PFSK-1 (cell line): ENCODE results near the gene CAMK4.

Experiments used
- FOXP2 ChIP-seq: optimal IDR thresholded peaks from 2 replicates; pipeline ENCODE3; 2011; ENCODE audit warnings: borderline replicate concordance, control low read depth, inconsistent platforms; ENCODE audit not compliant: insufficient read depth; ENCODE audit errors: extremely low read length, extremely low read depth
- POLR2AphosphoS5 ChIP-seq: IDR thresholded peaks from 2 replicates; pipeline ENCODE4 v1.6.1; 2012; ENCODE audit warnings: low read depth, mild to moderate bottlenecking, control low read depth, low read length, moderate library complexity
- SIN3A ChIP-seq: IDR thresholded peaks from 2 replicates; pipeline ENCODE4 v1.6.1; 2012; ENCODE audit warnings: mild to moderate bottlenecking, low read length, moderate library complexity, borderline replicate concordance; ENCODE audit not compliant: insufficient read depth
- TAF1 ChIP-seq: IDR thresholded peaks from 2 replicates; pipeline ENCODE4 v1.6.1; 2012; ENCODE audit warnings: low read length, control low read depth, borderline replicate concordance; ENCODE audit not compliant: insufficient read depth
- TF ChIP-seq, protein P1 (sequence below), 2 experiments: IDR thresholded peaks; 2 replicates each; pipeline versions ENCODE4 v1.6.1 to v1.8.0; 2011 to 2012; ENCODE audit warnings: low read depth in 2 of 2, low read length in 2 of 2, control low read depth in 1 of 2, inconsistent platforms in 1 of 2, mild to moderate bottlenecking in 1 of 2, moderate library complexity in 1 of 2; ENCODE audit not compliant: insufficient read depth in 1 of 2

The CAMK4 gene

DNA sequence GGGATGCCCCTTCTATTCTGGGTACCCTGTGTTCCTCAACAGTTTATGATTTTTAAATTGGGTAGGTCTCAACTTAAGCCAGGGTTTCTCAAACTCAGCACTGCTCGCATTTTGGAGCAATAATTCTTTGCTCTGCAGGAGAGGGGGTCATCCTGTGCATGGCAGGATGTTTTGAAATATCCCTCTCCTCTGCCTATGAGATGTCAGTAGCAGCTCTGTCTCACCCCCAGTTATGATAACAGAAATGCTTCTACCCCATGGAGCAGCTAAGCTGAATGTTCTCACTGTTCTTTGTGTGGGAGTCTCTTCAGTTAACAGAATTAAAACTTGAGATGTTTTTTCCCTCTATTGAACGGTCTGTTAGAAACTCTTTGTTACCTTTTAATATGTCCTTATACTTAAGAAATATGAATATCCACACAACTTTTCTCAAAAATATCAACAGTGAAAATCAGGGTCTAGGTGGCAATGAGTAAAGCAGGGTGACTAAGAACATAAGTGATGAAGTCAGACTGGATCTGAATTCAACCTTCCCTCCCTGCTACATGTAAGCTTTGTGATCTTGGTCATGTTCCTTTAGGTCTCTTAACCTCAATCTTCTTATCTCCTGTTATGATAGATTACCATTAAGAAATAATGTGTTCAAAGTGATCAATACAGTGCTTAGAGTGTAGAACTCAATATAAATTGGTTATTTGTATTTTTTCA lies 89.0 kb downstream of the CAMK4 start:
- no peak for TF ChIP-seq TAF1
- no peak for TF ChIP-seq POLR2AphosphoS5
- no peak for TF ChIP-seq SIN3A
- no peak for TF ChIP-seq FOXP2
- TF ChIP-seq, protein P1, sequence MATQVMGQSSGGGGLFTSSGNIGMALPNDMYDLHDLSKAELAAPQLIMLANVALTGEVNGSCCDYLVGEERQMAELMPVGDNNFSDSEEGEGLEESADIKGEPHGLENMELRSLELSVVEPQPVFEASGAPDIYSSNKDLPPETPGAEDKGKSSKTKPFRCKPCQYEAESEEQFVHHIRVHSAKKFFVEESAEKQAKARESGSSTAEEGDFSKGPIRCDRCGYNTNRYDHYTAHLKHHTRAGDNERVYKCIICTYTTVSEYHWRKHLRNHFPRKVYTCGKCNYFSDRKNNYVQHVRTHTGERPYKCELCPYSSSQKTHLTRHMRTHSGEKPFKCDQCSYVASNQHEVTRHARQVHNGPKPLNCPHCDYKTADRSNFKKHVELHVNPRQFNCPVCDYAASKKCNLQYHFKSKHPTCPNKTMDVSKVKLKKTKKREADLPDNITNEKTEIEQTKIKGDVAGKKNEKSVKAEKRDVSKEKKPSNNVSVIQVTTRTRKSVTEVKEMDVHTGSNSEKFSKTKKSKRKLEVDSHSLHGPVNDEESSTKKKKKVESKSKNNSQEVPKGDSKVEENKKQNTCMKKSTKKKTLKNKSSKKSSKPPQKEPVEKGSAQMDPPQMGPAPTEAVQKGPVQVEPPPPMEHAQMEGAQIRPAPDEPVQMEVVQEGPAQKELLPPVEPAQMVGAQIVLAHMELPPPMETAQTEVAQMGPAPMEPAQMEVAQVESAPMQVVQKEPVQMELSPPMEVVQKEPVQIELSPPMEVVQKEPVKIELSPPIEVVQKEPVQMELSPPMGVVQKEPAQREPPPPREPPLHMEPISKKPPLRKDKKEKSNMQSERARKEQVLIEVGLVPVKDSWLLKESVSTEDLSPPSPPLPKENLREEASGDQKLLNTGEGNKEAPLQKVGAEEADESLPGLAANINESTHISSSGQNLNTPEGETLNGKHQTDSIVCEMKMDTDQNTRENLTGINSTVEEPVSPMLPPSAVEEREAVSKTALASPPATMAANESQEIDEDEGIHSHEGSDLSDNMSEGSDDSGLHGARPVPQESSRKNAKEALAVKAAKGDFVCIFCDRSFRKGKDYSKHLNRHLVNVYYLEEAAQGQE (IDR thresholded peaks at IDR 0.05; ENCODE audit: insufficient read depth in 1 of 2, low read depth in 2 of 2, low read length in 2 of 2), result no peak

DNA sequence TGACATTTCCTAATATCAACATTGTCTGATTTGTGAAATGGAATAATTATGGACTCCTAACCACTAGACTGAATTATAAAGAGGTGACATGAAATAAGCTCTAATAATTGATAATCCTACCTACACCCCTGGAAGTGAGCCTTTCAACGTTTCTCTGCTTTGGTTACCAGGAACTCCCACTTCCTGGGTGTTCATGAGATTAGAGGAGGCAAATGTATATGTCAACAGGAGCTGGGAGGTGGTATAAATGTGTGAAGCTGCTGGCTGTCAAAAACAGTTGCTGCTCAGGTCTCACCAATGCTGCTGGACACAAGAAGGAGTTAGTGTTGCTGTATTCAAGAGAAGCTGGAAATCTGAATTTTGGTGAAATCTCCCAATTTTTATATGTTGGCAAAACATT lies 96.8 kb downstream of the CAMK4 start:
- no peak for TF ChIP-seq POLR2AphosphoS5
- no peak for TF ChIP-seq TAF1
- TF ChIP-seq FOXP2, result no peak
- TF ChIP-seq SIN3A, result no peak
- TF ChIP-seq, protein P1 (IDR thresholded peaks at IDR 0.05; ENCODE audit: insufficient read depth in 1 of 2, low read depth in 2 of 2, low read length in 2 of 2), result no peak

DNA sequence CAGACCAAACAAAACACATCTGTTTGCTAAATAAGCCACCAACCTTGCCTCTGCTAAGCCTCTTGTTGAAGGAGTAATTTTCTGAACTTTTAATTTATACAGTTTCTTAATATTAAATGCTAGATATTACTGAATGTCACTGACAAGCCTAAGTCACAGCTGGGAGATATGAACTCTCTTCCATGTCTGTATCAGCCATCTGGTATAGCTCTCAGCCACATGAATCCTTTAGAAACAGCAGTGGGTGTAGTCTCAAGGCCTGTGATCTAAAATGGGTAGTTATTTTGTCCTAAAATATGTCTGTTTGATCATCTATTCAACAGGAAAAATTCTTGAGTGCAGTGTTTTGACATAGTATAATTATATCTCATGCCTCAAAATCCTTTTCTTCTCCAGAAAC lies 97.2 kb downstream of the CAMK4 start:
- TF ChIP-seq, protein P1 (IDR thresholded peaks at IDR 0.05; ENCODE audit: insufficient read depth in 1 of 2, low read depth in 2 of 2, low read length in 2 of 2), result no peak
- no peak for TF ChIP-seq FOXP2
- TF ChIP-seq POLR2AphosphoS5, result no peak
- TF ChIP-seq SIN3A, result no peak
- no peak for TF ChIP-seq TAF1

DNA sequence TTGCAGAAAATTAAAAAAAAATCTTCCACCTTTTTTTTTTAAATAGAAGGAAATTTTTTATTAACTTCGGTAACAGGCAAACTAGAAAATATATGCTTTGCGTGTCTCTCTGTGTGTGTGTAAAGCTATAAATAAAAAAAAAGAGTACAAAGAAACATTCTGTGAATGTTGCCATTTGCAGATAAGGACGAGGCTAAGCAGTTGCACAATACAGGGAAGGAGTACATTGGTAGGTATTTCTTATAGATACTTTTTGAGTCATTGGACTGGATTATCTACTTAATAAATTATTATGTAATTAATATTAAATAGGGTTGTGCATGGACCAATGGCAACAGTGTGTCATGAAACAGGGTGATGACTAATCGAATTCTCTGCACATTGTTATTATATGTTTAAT lies 102.4 kb downstream of the CAMK4 start:
- TF ChIP-seq, protein P1 (IDR thresholded peaks at IDR 0.05; ENCODE audit: insufficient read depth in 1 of 2, low read depth in 2 of 2, low read length in 2 of 2), result no peak
- TF ChIP-seq POLR2AphosphoS5 (no peak), SIN3A (no peak), TAF1 (no peak)

DNA sequence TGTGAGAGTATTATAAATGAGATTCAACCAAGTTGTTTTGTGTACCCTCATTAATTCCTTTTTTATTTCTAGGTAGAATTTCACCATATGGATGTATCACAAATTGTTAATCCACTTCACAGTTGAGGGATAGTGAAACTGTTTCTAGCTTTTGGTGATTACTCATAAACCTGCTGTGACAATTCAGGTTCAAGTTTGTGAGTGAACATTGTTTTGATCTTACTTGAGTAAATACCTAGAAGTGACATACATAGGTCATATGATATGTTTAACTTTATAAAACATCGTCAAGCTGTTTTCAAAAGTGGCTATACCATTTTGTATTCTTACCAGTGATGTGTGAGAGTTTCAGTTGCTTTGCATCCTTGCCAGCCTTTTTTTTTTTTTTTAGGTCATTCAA lies 112.9 kb downstream of the CAMK4 start:
- TF ChIP-seq FOXP2, result no peak
- TF ChIP-seq SIN3A, result no peak
- no peak for TF ChIP-seq POLR2AphosphoS5
- TF ChIP-seq, protein P1 (IDR thresholded peaks at IDR 0.05; ENCODE audit: insufficient read depth in 1 of 2, low read depth in 2 of 2, low read length in 2 of 2), result no peak
- no peak for TF ChIP-seq TAF1
